ENCODE data around the gene NUP153. TPM values are rescaled to one million over a fixed set of nuclear protein-coding genes. Genes with fewer than 3 reads are reported as not detected.

The NUP153 gene
- total and polyA plus RNA-seq, 4 donors, result 6.2 to 50.2 (median 21.9) TPM

- Histone ChIP-seq H3K36me3 (ENCODE audit: control insufficient read depth in 4 of 4, insufficient read depth in 4 of 4, low read length in 4 of 4) (peaks cover 0 to 8% (median 0%) of the 10 kb centered on the region in 4 donors), H3K27me3 (ENCODE audit: control insufficient read depth in 3 of 3, insufficient read depth in 3 of 3, low read length in 2 of 3) (no peaks in the 10 kb centered on the region), H3K4me3 (no peak overlapping the region), H3K9ac (ENCODE audit: insufficient read depth in 1 of 2, low read length in 2 of 2) (peak overlapping the region in 1 of 2 donors; percentile 24), H3K27ac (ENCODE audit: low read depth in 1 of 2, low read length in 1 of 2) (no peak overlapping the region), H3K9me3 (ENCODE audit: control insufficient read depth in 4 of 4, insufficient read depth in 3 of 4, low read length in 3 of 4) (no peaks in the 10 kb centered on the region), H3K4me1 (ENCODE audit: control insufficient read depth in 5 of 5, insufficient read depth in 5 of 5, low read length in 5 of 5) (peaks cover 0 to 8% (median 5%) of the 10 kb centered on the region in 5 donors)
- ATAC-seq (ENCODE audit: insufficient read depth, low FRiP score) (no peak), DNase-seq (peak in 2 of 3 donors; percentile 46 to 49)
- TF ChIP-seq, protein P1, sequence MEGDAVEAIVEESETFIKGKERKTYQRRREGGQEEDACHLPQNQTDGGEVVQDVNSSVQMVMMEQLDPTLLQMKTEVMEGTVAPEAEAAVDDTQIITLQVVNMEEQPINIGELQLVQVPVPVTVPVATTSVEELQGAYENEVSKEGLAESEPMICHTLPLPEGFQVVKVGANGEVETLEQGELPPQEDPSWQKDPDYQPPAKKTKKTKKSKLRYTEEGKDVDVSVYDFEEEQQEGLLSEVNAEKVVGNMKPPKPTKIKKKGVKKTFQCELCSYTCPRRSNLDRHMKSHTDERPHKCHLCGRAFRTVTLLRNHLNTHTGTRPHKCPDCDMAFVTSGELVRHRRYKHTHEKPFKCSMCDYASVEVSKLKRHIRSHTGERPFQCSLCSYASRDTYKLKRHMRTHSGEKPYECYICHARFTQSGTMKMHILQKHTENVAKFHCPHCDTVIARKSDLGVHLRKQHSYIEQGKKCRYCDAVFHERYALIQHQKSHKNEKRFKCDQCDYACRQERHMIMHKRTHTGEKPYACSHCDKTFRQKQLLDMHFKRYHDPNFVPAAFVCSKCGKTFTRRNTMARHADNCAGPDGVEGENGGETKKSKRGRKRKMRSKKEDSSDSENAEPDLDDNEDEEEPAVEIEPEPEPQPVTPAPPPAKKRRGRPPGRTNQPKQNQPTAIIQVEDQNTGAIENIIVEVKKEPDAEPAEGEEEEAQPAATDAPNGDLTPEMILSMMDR (IDR thresholded peaks at IDR 0.05; ENCODE audit: control extremely low read depth, extremely low read depth), result no peak
- 23 to 33% methylated on average over 1 of the region's 1 CpG for WGBS, 2 donors
Measured at GRCh38 chr6:17703256-17703694, 3.5 kb downstream of the NUP153 start.

- DNase-seq (no peak), ATAC-seq (ENCODE audit: insufficient read depth, low FRiP score) (no peak)
- no peak overlapping the region for H3K9ac ChIP-seq (ENCODE audit: insufficient read depth in 1 of 2, low read length in 2 of 2)
- peaks cover 0 to 8% (median 5%) of the 10 kb centered on the region in 5 donors for H3K4me1 ChIP-seq (ENCODE audit: control insufficient read depth in 5 of 5, insufficient read depth in 5 of 5, low read length in 5 of 5)
- no peak overlapping the region for H3K4me3 ChIP-seq
- H3K9me3 ChIP-seq (ENCODE audit: control insufficient read depth in 4 of 4, insufficient read depth in 3 of 4, low read length in 3 of 4), result no peaks in the 10 kb centered on the region
- 75 to 83% methylated on average over 14 of the region's 14 CpGs for WGBS, 2 donors
- H3K27ac ChIP-seq (ENCODE audit: low read depth in 1 of 2, low read length in 1 of 2), result no peak overlapping the region
- TF ChIP-seq, protein P1 (IDR thresholded peaks at IDR 0.05; ENCODE audit: control extremely low read depth, extremely low read depth), result no peak
- peaks cover 0 to under 1% (median 0%) of the 10 kb centered on the region in 4 donors for H3K36me3 ChIP-seq (ENCODE audit: control insufficient read depth in 4 of 4, insufficient read depth in 4 of 4, low read length in 4 of 4)
- no peaks in the 10 kb centered on the region for H3K27me3 ChIP-seq (ENCODE audit: control insufficient read depth in 3 of 3, insufficient read depth in 3 of 3, low read length in 2 of 3)
Measured at GRCh38 chr6:17700421-17701416, 6.0 kb downstream of the NUP153 start.

GRCh38 chr6:17691925-17692538 is 14.7 kb downstream of the NUP153 start:
- peaks cover 0 to 8% (median 0%) of the 10 kb centered on the region in 4 donors for H3K36me3 ChIP-seq (ENCODE audit: control insufficient read depth in 4 of 4, insufficient read depth in 4 of 4, low read length in 4 of 4)
- ATAC-seq (ENCODE audit: insufficient read depth, low FRiP score) (no peak), DNase-seq (no peak)
- no peaks in the 10 kb centered on the region for H3K27me3 ChIP-seq (ENCODE audit: control insufficient read depth in 3 of 3, insufficient read depth in 3 of 3, low read length in 2 of 3)
- H3K4me3 ChIP-seq, result no peak overlapping the region
- no peaks in the 10 kb centered on the region for H3K9me3 ChIP-seq (ENCODE audit: control insufficient read depth in 4 of 4, insufficient read depth in 3 of 4, low read length in 3 of 4)
- 94 to 95% methylated on average over 4 of the region's 4 CpGs for WGBS, 2 donors
- H3K4me1 ChIP-seq (ENCODE audit: control insufficient read depth in 5 of 5, insufficient read depth in 5 of 5, low read length in 5 of 5), result peaks cover 0 to 4% (median 0%) of the 10 kb centered on the region in 5 donors
- H3K27ac ChIP-seq (ENCODE audit: low read depth in 1 of 2, low read length in 1 of 2), result no peak overlapping the region
- no peak overlapping the region for H3K9ac ChIP-seq (ENCODE audit: insufficient read depth in 1 of 2, low read length in 2 of 2)
- TF ChIP-seq, protein P1 (IDR thresholded peaks at IDR 0.05; ENCODE audit: control extremely low read depth, extremely low read depth), result no peak

All from lung (tissue), 12 donors.